VCaP (cell line): ENCODE results near the gene YPEL1.

ENCODE experiments used
- H3K27ac ChIP-seq: fragments of 450-650 bp; 2 replicates; pipeline ENCODE4 v1.5.1; 2017
- CTCF ChIP-seq: fragments of 450-650 bp; conservative IDR thresholded peaks from 2 replicates; pipeline ENCODE4 v1.5.1; 2017; ENCODE audit warnings: mild to moderate bottlenecking, moderate library complexity

Gene YPEL1

GRCh38 chr22:21735200-21736083 lies at the start of gene YPEL1:
YPEL1 (minus strand) TSS chr22:21735794; CDS start chr22:21710744, 25,050 bp downstream.
- H3K27ac ChIP-seq, result peak within 1 kb of the TSS; percentile 83
- TF ChIP-seq CTCF, result no peak

- TF ChIP-seq CTCF, result no peak
- H3K27ac ChIP-seq, result no peak overlapping the region
Observed at GRCh38 chr22:21780259-21780658, 44.7 kb upstream of the YPEL1 start.

GRCh38 chr22:21779444-21779843 lies 43.9 kb upstream of the YPEL1 start:
- TF ChIP-seq CTCF, result no peak
- no peak overlapping the region for H3K27ac ChIP-seq

- TF ChIP-seq CTCF, result no peak
- H3K27ac ChIP-seq, result no peak overlapping the region
Observed at GRCh38 chr22:21778705-21779363, 43.2 kb upstream of the YPEL1 start.

GRCh38 chr22:21771631-21771976 lies 36.0 kb upstream of the YPEL1 start:
- TF ChIP-seq CTCF, result no peak
- H3K27ac ChIP-seq, result no peak overlapping the region

- H3K27ac ChIP-seq, result no peak overlapping the region
- TF ChIP-seq CTCF, result no peak
Observed at GRCh38 chr22:21768435-21768834, 32.8 kb upstream of the YPEL1 start.

- H3K27ac ChIP-seq, result no peak overlapping the region
- TF ChIP-seq CTCF, result no peak
Observed at GRCh38 chr22:21766691-21767462, 31.3 kb upstream of the YPEL1 start.
